PC-3 (cell line): ENCODE measurements around the gene MRM2. TPM values are rescaled to one million over a fixed set of nuclear protein-coding genes. Genes with fewer than 3 reads are reported as not detected.

Source experiments
- ATAC-seq: fragments of 200-7000 bp; cut with Tn5 transposase; 2 replicates; pipeline ENCODE4 v1.9.1; 2020; ENCODE audit warnings: mild to moderate bottlenecking, moderate library complexity
- BruUV-seq: library from RNA; stranded (reverse); fragments of 400-500 nt; replicated peaks from 2 replicates; lab custom pipeline; 2021; lab: Mats Ljungman, UMichigan
- CTCF ChIA-PET: fragments of 300-600 bp; sonication (Branson Sonifier 250); formaldehyde crosslinking; loops from one replicate; lab custom pipeline; 2022; ENCODE audit warnings: antibody characterized with exemption; lab: Charles Lee
- POLR2A ChIA-PET: fragments of 300-600 bp; sonication (Branson Sonifier 250); formaldehyde crosslinking; loops from one replicate; lab custom pipeline; 2022; ENCODE audit warnings: antibody characterized with exemption; ENCODE audit not compliant: unreplicated experiment; lab: Charles Lee
- DNase-seq: peaks from one replicate; pipeline ENCODE4 v3.0.0-alpha.2; 2015
- H2AFZ ChIP-seq: fragments of 300-600 bp; sonication (generic); 2 replicates; pipeline ENCODE4 v1.6.0; 2016; ENCODE audit warnings: antibody characterized with exemption, low read length
- H3F3A ChIP-seq: fragments of 300-600 bp; sonication (generic); one replicate; pipeline ENCODE4 v1.6.0; 2017; ENCODE audit warnings: antibody characterized with exemption, low read length, control low read depth, mild to moderate bottlenecking; ENCODE audit not compliant: unreplicated experiment
- H3K27ac ChIP-seq: fragments of 300-600 bp; sonication (generic); 2 replicates; pipeline ENCODE4 v1.5.1; 2016; ENCODE audit warnings: mild to moderate bottlenecking, low read length
- H3K27me3 ChIP-seq: fragments of 300-600 bp; sonication (generic); 2 replicates; pipeline ENCODE4 v1.6.1; 2016; ENCODE audit warnings: low read length, mixed read lengths
- H3K36me3 ChIP-seq: fragments of 300-600 bp; sonication (generic); 2 replicates; pipeline ENCODE4 v1.6.1; 2016; ENCODE audit warnings: low read depth, mixed run types, low read length, mixed read lengths
- H3K4me1 ChIP-seq: fragments of 300-600 bp; sonication (generic); 2 replicates; pipeline ENCODE4 v1.5.1; 2016; ENCODE audit warnings: low read length; ENCODE audit not compliant: insufficient read depth
- H3K4me2 ChIP-seq: fragments of 300-600 bp; sonication (generic); 2 replicates; pipeline ENCODE4 v1.6.0; 2016; ENCODE audit warnings: low read length
- H3K4me3 ChIP-seq: fragments of 300-600 bp; sonication (generic); 2 replicates; pipeline ENCODE4 v1.5.1; 2016; ENCODE audit warnings: mild to moderate bottlenecking, low read length, mixed read lengths
- H3K79me2 ChIP-seq: fragments of 300-600 bp; sonication (generic); 2 replicates; pipeline ENCODE4 v1.6.1; 2017; ENCODE audit warnings: low read length, mixed read lengths
- H3K9ac ChIP-seq: fragments of 300-600 bp; sonication (generic); 2 replicates; pipeline ENCODE4 v1.6.0; 2016; ENCODE audit warnings: mild to moderate bottlenecking, low read length
- H3K9me2 ChIP-seq: fragments of 300-600 bp; sonication (generic); replicated peaks from 2 replicates; pipeline ENCODE4 v1.6.1; 2016; ENCODE audit warnings: mixed run types, low read length, mixed read lengths
- H3K9me3 ChIP-seq: fragments of 300-600 bp; sonication (generic); 2 replicates; pipeline ENCODE4 v1.6.1; 2016; ENCODE audit warnings: low read length, mixed read lengths
- H4K20me1 ChIP-seq: fragments of 300-600 bp; sonication (generic); 2 replicates; pipeline ENCODE4 v1.6.1; 2016; ENCODE audit warnings: low read length, mixed read lengths
- EZH2 ChIP-seq: fragments of 300-600 bp; sonication (generic); IDR thresholded peaks from one replicate; pipeline ENCODE4 v1.6.1; 2017; ENCODE audit warnings: antibody characterized with exemption, mild to moderate bottlenecking, low read length; ENCODE audit not compliant: unreplicated experiment
- EZH2phosphoT487 ChIP-seq: fragments of 300-600 bp; sonication (generic); IDR thresholded peaks from 2 replicates; pipeline ENCODE4 v1.6.1; 2018; ENCODE audit warnings: mild to moderate bottlenecking, antibody characterized with exemption, low read length, borderline replicate concordance
- intact Hi-C: fragments of 100-400 bp; cut with micrococcal nuclease; formaldehyde crosslinking; loops from 2 replicates; pipeline ENCODE4 v1.9.0; 2023
- total RNA-seq: library from RNA; depleted of rRNA; stranded (reverse); fragments of >200 nt; gene quantifications from 2 replicates; pipeline ENCODE4 v1.2.3, GENCODE V29; 2014
- TF ChIP-seq, protein P1 (sequence below): fragments of 300-600 bp; sonication (generic); conservative IDR thresholded peaks from 2 replicates; pipeline ENCODE4 v1.5.1; 2017; ENCODE audit warnings: antibody characterized with exemption, low read depth, mild to moderate bottlenecking, low read length

MRM2 gene
- total RNA-seq, 1 experiment from 2014 or later = 42.6 TPM

DNA sequence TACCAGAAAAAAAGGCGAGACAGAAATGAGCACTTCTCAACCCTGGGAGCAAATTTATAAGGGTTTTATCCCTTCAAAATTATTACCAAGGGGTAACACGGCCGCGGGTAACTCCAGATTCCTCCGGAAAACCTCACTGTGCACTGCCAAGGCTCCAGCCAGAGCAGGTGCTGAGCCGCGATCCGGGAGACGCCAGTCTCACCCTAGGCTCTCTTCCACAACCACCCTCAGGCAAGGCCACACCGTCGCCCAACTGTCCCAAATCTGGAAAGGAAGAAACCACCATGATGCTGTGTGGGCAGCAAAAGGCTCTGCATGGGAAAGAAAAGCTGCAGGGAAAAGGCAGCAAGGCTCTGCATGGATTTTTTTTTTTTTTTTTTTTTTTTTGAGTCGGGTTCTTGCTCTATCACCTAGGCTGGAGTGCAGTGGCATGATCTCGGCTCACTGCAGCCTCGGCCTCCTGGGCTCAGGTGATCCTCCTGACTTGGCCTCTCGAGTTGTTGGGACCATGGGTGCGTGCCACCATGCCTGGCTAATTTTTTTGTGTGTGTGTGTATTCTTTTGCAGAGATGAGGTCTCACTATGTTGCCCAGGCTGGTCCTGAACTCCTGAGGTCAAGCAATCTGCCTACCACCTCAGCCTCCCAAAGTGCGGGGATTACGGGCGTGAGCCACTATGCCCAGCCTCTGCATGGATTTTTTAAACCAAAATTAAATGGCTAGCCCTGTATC lies 48.3 kb downstream of the MRM2 start:
- Histone ChIP-seq H3K9ac (no peak overlapping the region), H3K4me2 (no peak overlapping the region), H4K20me1 (no peaks in the 10 kb centered on the region), H3K79me2 (0 out of 2 replicates have a peak, but pooled peaks cover 6% of the 10 kb centered on the region), H3K36me3 (peaks cover 28% of the 10 kb centered on the region), H3F3A (no peaks in the 10 kb centered on the region), H3K9me3 (no peaks in the 10 kb centered on the region), H3K4me1 (no peaks in the 10 kb centered on the region), H3K4me3 (no peak overlapping the region), H3K27me3 (no peaks in the 10 kb centered on the region), H3K9me2 (no peaks in the 10 kb centered on the region), H2AFZ (no peak overlapping the region), H3K27ac (no peak overlapping the region)
- ChIA-PET POLR2A (no interaction called here), CTCF (no interaction called here)
- BruUV-seq = no TSS peak
- no peak for DNase-seq
- no peak for ATAC-seq
- TF ChIP-seq EZH2 = no peak
- no peak for TF ChIP-seq EZH2phosphoT487
- TF ChIP-seq, protein P1, sequence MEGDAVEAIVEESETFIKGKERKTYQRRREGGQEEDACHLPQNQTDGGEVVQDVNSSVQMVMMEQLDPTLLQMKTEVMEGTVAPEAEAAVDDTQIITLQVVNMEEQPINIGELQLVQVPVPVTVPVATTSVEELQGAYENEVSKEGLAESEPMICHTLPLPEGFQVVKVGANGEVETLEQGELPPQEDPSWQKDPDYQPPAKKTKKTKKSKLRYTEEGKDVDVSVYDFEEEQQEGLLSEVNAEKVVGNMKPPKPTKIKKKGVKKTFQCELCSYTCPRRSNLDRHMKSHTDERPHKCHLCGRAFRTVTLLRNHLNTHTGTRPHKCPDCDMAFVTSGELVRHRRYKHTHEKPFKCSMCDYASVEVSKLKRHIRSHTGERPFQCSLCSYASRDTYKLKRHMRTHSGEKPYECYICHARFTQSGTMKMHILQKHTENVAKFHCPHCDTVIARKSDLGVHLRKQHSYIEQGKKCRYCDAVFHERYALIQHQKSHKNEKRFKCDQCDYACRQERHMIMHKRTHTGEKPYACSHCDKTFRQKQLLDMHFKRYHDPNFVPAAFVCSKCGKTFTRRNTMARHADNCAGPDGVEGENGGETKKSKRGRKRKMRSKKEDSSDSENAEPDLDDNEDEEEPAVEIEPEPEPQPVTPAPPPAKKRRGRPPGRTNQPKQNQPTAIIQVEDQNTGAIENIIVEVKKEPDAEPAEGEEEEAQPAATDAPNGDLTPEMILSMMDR = no peak
- intact Hi-C loops = no loop called here

DNA sequence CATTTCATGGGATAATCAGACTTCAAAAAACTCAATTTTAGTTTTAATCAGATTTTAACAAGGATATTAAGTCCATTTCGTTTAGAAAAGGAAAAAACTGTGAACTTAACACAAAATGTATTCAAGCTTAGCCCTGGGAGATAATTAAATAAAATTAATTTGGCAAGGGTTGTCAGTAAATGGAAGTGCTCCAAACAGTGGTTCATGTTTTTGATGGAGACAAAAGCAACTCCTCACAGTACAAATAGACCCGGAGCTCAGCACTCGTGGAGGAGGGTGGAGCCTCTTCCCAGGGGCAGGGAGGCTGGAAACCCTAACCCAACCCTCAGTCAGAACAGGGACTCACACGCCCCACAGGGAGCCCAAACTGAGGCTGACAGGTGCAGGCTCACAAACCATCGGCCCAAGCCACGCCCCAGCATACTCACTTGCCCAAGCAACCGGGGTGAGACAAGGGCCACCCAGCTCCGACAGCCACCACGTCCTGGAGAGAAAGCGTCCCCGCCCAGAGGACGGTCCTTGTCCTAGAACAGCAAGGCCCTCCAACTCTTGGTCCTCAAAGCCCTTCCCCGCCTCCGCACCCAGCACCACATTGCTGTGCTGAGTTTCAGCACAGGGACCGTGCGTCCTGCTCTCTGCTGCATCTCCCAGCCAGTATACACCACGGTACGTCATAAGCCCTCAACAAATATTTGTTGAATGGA lies 49.0 kb downstream of the MRM2 start:
- TF ChIP-seq, protein P1 = no peak
- TF ChIP-seq EZH2phosphoT487 (no peak), EZH2 (no peak)
- intact Hi-C loops = no loop called here
- ChIA-PET POLR2A (no interaction called here), CTCF (no interaction called here)
- no peak overlapping the region for H3K27ac ChIP-seq
- no peak for ATAC-seq
- no peaks in the 10 kb centered on the region for H3K9me3 ChIP-seq
- peaks cover 14% of the 10 kb centered on the region for H3K79me2 ChIP-seq
- H3F3A ChIP-seq = no peaks in the 10 kb centered on the region
- no peaks in the 10 kb centered on the region for H3K27me3 ChIP-seq
- BruUV-seq = no TSS peak
- no peaks in the 10 kb centered on the region for H3K9me2 ChIP-seq
- DNase-seq = no peak
- H3K4me1 ChIP-seq = no peaks in the 10 kb centered on the region
- H2AFZ ChIP-seq = no peak overlapping the region
- H4K20me1 ChIP-seq = no peaks in the 10 kb centered on the region
- peaks cover 29% of the 10 kb centered on the region for H3K36me3 ChIP-seq
- H3K4me3 ChIP-seq = no peak overlapping the region
- H3K9ac ChIP-seq = no peak overlapping the region
- no peak overlapping the region for H3K4me2 ChIP-seq

DNA sequence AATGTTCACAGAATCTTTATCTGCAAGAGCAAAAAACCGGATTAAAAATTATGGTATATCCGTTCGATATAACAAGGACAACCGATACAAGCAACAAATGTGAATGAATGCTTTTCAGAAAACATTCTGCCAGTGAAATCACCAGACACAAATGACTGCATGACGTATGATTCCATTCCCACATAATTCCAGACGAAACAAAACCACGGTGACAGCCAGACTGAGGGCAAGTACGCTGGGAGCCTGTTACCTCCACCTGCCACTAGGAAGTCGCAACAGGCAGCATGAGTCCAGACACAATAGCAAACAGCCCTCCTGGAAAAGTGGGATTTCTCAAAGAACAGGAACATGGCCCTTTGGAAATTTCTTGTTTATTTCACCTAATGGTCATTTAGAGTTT lies 51.0 kb downstream of the MRM2 start:
- H3K9me2 ChIP-seq = no peaks in the 10 kb centered on the region

More for the DNA sequence above, 51.0 kb downstream of the MRM2 start:
- TF ChIP-seq, protein P1 = no peak
- no peak for TF ChIP-seq EZH2
- no peak for TF ChIP-seq EZH2phosphoT487
- peaks cover 21% of the 10 kb centered on the region for H3K79me2 ChIP-seq
- ChIA-PET CTCF (no interaction called here), POLR2A (no interaction called here)
- H3K4me2 ChIP-seq = no peak overlapping the region
- H3F3A ChIP-seq = no peaks in the 10 kb centered on the region
- no peaks in the 10 kb centered on the region for H3K9me3 ChIP-seq
- H3K27ac ChIP-seq = no peak overlapping the region
- H4K20me1 ChIP-seq = no peaks in the 10 kb centered on the region
- no peak overlapping the region for H2AFZ ChIP-seq
- H3K9ac ChIP-seq = no peak overlapping the region
- H3K27me3 ChIP-seq = no peaks in the 10 kb centered on the region
- no TSS peak for BruUV-seq
- H3K4me3 ChIP-seq = no peak overlapping the region
- peaks cover 27% of the 10 kb centered on the region for H3K36me3 ChIP-seq
- ATAC-seq (no peak), DNase-seq (no peak)
- no peaks in the 10 kb centered on the region for H3K4me1 ChIP-seq
- intact Hi-C loops = no loop called here
